HG03575 (cell line): ENCODE measurements around the gene LRRC4B.

ENCODE experiments used
- ATAC-seq: cut with Tn5 transposase; IDR thresholded peaks from one replicate; pipeline ENCODE4 v1.9.1; 2021; ENCODE audit not compliant: unreplicated experiment, insufficient number of reproducible peaks, low FRiP score; ENCODE audit errors: extremely low read depth

The LRRC4B gene

DNA sequence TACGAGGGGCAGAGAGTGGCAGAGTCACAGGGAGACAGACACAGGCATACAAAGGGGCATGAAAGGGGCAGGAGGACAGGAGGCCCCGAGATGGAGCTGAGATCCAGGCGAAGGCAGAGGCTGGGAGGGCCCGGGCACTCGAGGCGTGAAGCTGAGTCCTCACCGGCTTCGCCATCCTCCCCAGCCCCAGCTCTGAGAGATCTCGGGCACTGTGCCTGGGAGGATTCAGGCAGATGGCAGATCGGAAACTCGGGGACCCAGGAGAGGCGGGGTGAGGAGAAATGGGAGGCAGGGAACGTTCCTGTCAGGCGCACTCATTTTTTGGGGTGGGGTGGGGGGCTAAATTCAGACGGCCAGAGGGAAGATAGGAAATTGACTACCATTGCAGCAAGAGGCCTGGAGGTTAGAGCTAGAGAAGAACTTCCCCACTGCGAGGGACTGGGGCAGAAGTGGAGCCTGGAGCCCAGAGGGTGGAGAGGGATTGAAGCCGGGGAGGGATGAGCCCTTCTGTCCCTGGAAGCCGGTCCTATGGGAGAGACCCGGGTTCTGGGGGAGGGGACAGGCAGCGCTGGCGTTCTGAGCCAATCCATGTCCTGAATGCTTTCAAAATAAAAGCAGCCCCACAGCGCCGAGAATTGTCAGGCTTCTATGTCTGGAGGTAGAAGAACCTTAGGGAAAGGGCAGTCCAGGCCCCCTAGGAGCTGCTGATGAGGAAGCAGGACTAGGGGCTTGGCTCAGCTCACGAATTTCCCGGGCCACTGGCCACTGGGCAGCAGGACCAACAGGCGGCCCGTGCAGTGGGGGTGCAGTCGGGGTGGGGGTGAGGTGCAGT, 12.6 kb downstream of the LRRC4B start:
- no peak for ATAC-seq

DNA sequence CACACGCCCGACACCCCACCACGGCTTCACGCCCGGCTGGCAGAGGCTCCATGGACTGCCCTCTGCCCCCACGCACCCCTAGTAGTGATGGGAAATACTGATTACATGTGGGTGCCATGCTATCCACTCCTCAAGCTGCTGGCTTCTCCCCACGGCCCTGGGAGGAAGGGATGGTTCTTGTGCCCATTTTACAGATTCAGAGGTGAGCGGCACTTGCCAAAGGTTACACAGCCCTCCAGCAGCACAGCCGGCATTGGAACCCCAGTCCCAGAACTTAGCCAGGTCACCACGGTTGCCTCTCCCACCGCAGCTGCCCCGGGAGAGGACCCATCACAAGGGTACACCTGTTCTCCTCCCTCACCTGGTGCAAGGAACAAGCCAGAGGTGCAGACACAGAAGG, 13.2 kb downstream of the LRRC4B start:
- ATAC-seq, result no peak

- ATAC-seq, result no peak
Measured at GRCh38 chr19:50554212-50554611, 14.0 kb downstream of the LRRC4B start.

- no peak for ATAC-seq
Measured at GRCh38 chr19:50553134-50553703, 15.0 kb downstream of the LRRC4B start.

- no peak for ATAC-seq
Measured at GRCh38 chr19:50552540-50552939, 15.7 kb downstream of the LRRC4B start.

DNA sequence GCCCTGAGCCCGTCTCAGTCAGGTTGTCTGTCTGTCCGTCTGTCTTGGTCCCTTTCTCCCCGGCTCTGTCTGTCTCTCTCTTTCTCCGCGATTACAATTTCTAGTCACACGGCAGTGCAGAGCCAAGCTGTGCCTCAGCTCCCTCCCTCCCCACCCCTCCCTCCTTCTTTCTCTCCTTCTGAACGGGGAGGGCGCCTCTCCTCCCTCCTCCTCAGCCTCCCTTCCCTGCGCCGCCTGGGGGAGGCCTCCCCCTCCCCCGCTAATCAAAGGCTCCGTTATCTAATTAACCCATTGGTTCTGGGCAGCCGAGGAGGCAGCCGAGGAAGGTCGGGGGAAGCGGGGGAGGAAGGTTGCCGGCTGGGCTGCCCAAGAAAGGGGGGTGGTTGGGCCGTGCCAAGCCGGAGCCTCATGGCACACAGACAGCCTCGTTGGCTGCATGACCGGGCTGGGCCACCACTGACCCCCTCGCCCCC, 16.5 kb downstream of the LRRC4B start:
- no peak for ATAC-seq

GRCh38 chr19:50551034-50551714, 17.1 kb downstream of the LRRC4B start:
- no peak for ATAC-seq

GRCh38 chr19:50550594-50550966, 17.7 kb downstream of the LRRC4B start:
- ATAC-seq, result no peak

- ATAC-seq, result no peak
Measured at GRCh38 chr19:50549927-50550593, 18.2 kb downstream of the LRRC4B start.

DNA sequence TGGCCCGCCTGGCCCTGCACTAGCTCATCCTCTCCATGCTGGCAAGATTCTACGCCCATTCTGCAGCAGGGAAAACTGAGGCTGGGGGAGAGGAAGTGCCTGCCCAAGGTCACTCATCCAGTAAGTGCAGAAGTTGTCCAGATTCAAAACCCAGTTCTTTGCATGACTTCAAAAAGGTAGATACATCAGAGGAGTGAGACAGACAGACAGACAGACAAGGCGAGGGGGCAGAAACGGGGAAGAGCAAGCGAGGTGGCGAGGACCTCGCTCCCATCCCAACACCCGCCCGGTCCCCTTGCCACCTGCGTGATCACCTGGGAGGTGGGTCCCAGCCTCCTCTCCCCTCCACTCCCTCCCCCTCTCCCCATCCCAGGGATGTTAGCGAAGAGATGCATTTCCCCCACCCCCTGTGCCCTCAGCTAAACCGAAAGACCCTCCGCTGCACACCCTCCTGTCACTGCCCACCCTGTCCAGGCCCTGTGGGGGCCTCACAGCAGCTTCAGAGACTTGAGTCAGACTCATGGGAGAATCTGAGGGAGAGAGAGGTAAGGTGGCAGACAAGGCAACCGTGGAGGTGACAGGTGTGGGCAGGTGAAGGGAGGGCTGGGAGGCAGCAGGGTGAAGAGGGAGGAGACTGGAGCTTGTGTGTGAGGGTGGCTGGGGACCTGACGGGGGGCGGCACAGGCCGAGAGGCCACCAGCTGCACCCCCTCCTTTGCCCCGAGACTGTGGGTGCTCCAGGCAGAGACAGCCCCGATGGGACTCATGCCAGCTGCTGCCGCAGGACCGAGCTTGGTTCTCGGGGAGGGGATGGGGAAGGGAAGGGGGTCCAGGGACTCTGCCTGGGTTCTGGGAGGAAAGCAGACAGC, 18.9 kb downstream of the LRRC4B start:
- ATAC-seq, result no peak

- ATAC-seq, result no peak
Measured at GRCh38 chr19:50548191-50549058, 19.8 kb downstream of the LRRC4B start.

- no peak for ATAC-seq
Measured at GRCh38 chr19:50547385-50548190, 20.6 kb downstream of the LRRC4B start.

DNA sequence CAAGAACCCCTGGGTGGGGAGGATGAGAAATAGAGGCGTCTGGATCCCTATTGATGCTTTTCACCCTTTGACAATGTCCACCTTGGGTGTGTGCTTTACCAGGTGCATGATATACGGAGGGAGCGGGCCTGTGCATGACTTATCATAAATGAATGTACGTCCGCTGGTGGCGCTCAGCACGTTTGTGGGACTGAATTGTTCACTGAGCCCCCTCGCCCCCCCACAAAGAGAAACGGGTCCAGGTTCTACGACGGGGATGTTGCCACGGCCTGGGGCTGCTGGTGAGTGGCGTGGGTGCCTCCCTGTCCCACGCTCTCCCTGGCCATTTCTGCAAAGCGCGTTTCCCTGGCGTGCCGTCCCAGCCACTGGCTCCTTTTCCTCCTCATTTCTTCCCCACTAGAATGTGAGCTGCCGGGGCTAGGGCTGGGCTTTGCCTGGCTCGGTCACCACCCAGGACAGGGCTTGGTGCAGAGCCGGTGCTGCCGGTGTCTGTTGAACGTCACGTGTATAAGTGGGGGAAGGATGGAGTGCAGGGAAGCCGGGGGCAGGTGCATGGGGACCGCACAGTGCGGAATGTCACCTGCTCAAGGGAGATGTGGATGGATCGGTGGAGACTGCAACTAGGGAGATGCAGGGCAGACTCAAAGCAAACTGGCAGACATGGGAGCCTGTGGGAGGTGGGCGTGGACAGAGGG, 21.6 kb downstream of the LRRC4B start:
- no peak for ATAC-seq

- ATAC-seq, result no peak
Measured at GRCh38 chr19:50542943-50543342, 25.3 kb downstream of the LRRC4B start.

DNA sequence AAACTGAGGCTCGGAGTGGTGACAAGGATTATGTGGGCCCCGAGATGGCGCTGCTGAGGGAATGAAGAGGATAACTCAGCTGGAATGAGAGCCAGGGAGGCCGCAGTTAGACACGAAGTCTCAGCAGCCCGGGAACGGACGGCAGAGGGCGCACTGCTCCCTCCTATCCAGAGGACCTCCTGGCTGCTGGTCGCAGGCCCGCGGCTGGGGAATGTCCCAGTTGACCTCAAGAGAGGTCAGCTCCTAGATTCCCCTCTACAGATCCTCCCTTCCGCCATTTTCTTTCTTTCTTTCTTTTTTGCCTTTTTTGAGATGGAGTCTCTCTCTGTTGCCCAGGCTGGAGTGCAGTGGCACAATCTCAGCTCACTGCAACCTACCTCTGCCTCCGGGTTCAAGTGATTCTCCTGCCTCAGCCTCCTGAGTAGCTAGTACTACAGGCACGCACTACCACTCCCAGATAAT, 30.4 kb downstream of the LRRC4B start:
- no peak for ATAC-seq

- ATAC-seq, result no peak
Measured at GRCh38 chr19:50537306-50537685, 30.9 kb downstream of the LRRC4B start.
